ENCODE measurements around the gene FAM229A. TPM values are rescaled to one million over a fixed set of nuclear protein-coding genes. Genes with fewer than 3 reads are reported as not detected.

Gene FAM229A
- total RNA-seq, 1 donor from 2014 or later: 12.9 TPM

DNA sequence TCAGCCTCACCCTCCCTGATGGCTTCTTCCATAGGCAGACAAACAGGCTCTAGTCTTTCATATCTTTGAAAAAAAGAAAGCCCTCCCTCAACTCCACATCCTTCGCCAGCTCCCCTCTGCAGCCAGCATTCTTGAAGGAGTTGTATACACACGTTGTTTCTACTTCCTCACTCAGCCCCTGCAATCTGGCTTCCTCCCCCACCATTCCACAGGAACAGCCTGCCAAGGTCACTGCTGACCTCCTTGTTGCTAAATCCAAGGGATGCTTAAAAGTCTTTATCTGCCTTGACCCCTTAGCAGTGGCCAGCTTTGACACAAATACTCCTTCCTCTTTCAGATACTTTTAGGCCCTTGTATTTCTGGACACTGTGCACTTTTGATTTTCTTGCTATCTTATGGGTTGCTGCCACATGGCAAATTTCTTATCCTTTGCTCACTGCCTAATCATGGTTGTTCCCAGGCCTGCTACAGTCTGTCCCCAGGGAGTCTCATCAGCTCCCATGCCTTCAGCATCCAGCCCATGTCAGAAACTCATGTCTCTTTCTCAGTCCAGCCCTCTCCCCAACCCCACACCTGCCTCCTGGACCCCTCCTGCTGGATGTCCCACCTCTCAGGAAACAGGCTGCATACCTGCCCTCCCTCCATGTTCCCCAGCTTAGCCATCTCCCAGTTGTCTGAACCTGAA lies 8.3 kb downstream of the FAM229A start:
- DNase-seq (ENCODE audit: low spot score in 2 of 2, unreplicated experiment in 2 of 2): no peak
- Mint-ChIP-seq H3K4me1 (peaks cover 28% of the 10 kb centered on the region), H3K27me3 (ENCODE audit: low read depth) (no peaks in the 10 kb centered on the region), H3K36me3 (peaks cover 11% of the 10 kb centered on the region), H3K27ac (peak overlapping the region; percentile 95), H3K4me3 (peak overlapping the region; percentile 56), H3K9me3 (no peaks in the 10 kb centered on the region)
- TF ChIP-seq, protein P1, sequence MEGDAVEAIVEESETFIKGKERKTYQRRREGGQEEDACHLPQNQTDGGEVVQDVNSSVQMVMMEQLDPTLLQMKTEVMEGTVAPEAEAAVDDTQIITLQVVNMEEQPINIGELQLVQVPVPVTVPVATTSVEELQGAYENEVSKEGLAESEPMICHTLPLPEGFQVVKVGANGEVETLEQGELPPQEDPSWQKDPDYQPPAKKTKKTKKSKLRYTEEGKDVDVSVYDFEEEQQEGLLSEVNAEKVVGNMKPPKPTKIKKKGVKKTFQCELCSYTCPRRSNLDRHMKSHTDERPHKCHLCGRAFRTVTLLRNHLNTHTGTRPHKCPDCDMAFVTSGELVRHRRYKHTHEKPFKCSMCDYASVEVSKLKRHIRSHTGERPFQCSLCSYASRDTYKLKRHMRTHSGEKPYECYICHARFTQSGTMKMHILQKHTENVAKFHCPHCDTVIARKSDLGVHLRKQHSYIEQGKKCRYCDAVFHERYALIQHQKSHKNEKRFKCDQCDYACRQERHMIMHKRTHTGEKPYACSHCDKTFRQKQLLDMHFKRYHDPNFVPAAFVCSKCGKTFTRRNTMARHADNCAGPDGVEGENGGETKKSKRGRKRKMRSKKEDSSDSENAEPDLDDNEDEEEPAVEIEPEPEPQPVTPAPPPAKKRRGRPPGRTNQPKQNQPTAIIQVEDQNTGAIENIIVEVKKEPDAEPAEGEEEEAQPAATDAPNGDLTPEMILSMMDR (IDR thresholded peaks at IDR 0.05; ENCODE audit: unreplicated experiment): no peak

DNA sequence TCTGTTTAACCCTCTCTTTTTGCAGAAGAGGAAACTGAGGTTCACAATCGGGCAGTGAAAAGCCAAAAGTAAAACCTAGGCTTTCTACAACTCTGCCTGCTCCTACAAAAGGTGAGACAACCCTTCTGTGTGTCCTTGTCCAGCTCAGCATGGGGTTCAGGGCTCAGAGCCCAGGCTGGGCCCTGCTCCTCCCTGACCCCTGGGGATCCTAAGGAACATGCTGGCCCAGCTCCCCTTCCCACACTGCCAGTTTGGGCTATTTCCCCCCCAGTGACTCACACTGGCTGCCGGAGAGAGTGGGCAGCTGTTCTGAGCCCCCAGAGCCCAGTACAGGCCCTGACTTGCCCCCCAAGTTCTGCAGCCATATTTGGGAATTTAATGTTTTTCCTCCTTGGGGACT lies 8.9 kb downstream of the FAM229A start:
- DNase-seq (ENCODE audit: low spot score in 2 of 2, unreplicated experiment in 2 of 2): no peak
- TF ChIP-seq, protein P1 (IDR thresholded peaks at IDR 0.05; ENCODE audit: unreplicated experiment): no peak
- H3K27me3 Mint-ChIP-seq (ENCODE audit: low read depth): no peaks in the 10 kb centered on the region
- H3K4me1 Mint-ChIP-seq: peaks cover 28% of the 10 kb centered on the region
- peaks cover 11% of the 10 kb centered on the region for H3K36me3 Mint-ChIP-seq
- H3K27ac Mint-ChIP-seq: peak overlapping the region; percentile 95
- H3K4me3 Mint-ChIP-seq: peak overlapping the region; percentile 56
- no peaks in the 10 kb centered on the region for H3K9me3 Mint-ChIP-seq

DNA sequence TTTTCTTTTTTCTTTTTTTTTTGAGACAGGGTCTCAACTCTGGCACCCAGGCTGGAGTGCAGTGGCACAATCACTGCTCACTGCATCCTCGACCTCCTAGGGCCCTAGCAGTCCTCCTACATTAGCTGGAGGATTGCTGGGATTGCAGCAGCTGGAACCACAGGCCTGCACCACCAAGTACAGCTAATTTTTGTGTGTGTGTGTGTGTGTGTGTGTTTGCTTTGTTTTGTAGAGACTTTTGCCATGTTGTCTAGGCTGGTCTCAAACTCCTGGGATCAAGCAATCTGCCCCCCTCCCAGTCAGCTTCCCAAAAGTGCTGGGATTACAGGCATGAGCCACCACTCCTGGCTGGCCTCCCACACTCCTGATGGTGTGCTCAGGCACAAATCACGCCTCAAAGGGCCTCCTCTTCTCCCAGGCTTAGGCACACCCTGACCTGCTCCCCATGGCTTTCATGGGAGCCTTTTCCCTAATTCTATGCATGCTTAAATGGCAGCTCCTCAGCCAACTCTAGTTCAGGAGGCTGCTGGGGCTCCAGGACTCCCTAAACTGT lies 9.4 kb downstream of the FAM229A start:
- TF ChIP-seq, protein P1 (IDR thresholded peaks at IDR 0.05; ENCODE audit: unreplicated experiment): no peak
- H3K27me3 Mint-ChIP-seq (ENCODE audit: low read depth): no peaks in the 10 kb centered on the region
- H3K4me3 Mint-ChIP-seq: peak overlapping the region; percentile 56
- H3K4me1 Mint-ChIP-seq: peaks cover 28% of the 10 kb centered on the region
- peak overlapping the region; percentile 95 for H3K27ac Mint-ChIP-seq
- no peaks in the 10 kb centered on the region for H3K9me3 Mint-ChIP-seq
- peaks cover 9% of the 10 kb centered on the region for H3K36me3 Mint-ChIP-seq
- DNase-seq (ENCODE audit: low spot score in 2 of 2, unreplicated experiment in 2 of 2): no peak

DNA sequence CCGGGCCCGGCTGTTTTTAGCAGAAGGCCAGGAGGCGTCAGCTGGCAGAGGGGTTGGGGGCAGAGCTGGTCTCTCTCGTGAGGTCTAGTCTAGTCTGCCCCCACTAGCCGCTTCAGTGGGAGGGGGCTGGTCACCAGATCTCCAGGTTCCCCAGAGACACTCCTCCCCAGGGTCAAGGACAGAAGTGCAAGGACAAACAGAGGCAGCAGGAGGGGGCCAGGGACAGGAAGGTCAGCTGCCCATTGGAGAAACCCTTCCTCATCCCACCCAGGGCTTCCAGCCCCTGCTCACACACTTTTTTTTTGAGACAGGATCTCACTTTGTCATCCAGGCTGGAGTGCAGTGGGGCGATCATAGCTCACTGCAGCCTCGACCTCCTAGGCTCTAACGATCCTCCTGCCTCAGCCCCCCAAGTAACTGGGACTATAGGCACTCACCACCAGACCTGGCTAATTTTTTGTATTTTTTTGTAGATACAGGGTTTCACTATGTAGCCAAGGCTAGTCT lies 10.0 kb downstream of the FAM229A start:
- H3K4me3 Mint-ChIP-seq: peak overlapping the region; percentile 56
- peaks cover 9% of the 10 kb centered on the region for H3K36me3 Mint-ChIP-seq
- H3K27me3 Mint-ChIP-seq (ENCODE audit: low read depth): no peaks in the 10 kb centered on the region
- no peak for DNase-seq (ENCODE audit: low spot score in 2 of 2, unreplicated experiment in 2 of 2)
- H3K9me3 Mint-ChIP-seq: no peaks in the 10 kb centered on the region
- peaks cover 28% of the 10 kb centered on the region for H3K4me1 Mint-ChIP-seq
- H3K27ac Mint-ChIP-seq: peak overlapping the region; percentile 83
- TF ChIP-seq, protein P1 (IDR thresholded peaks at IDR 0.05; ENCODE audit: unreplicated experiment): no peak

DNA sequence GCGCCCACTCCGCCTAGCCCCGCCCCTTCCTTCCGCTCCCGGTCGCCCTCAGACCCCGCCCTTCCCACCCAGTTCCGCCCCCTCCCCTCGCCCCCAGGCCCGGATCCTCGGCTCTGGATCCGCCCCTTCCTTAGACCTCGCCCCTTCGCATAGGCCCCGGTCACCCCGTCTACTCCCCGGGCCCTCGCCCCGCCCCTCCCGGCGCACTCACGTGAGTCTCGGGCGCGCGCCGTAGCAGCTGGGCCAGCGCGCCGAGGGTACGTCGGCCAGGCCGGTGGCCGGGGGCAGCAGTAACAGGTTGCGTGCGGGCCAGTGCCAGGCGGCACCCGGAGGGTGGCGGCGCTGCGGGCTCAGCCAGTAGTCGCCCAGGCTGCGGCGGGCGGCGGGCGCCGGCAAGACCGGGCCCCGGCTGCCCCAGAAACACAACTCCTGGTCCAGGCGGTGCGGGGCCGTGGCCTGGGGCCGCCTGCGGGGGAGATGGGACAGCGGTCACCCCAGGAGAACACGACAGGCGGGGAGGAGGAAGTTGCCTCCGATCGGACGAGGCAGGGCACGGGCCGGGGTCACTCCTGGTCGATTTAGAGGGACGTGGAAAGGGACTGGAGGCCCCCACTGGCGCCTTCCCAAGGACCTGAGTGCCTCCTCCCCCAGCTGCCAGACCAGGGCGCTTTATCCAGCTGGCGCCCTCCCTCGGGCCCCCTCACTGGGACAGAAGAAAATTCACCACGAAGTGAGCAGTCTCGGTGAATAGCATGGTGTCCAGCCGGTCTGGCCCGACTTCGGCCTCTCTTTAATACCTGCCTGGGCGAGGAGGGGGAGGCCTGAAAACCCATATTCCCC lies 10.7 kb downstream of the FAM229A start:
- Mint-ChIP-seq H3K9me3 (no peaks in the 10 kb centered on the region), H3K4me1 (peaks cover 28% of the 10 kb centered on the region), H3K4me3 (peak overlapping the region; percentile 84), H3K36me3 (peaks cover 9% of the 10 kb centered on the region), H3K27ac (peak overlapping the region; percentile 85), H3K27me3 (ENCODE audit: low read depth) (no peaks in the 10 kb centered on the region)
- TF ChIP-seq, protein P1 (IDR thresholded peaks at IDR 0.05; ENCODE audit: unreplicated experiment): no peak
- peak; percentile 92 to 94 for DNase-seq (ENCODE audit: low spot score in 2 of 2, unreplicated experiment in 2 of 2)

Data from mesothelial cell of epicardium (in vitro differentiated cells).